Kidney tubule cell (primary cell): ENCODE data around the gene PDGFB.

ENCODE experiments used
- DNase-seq: peaks from one replicate; pipeline ENCODE4 v3.0.0-alpha.2; 2018; ENCODE audit warnings: low spot score

The PDGFB gene

DNA sequence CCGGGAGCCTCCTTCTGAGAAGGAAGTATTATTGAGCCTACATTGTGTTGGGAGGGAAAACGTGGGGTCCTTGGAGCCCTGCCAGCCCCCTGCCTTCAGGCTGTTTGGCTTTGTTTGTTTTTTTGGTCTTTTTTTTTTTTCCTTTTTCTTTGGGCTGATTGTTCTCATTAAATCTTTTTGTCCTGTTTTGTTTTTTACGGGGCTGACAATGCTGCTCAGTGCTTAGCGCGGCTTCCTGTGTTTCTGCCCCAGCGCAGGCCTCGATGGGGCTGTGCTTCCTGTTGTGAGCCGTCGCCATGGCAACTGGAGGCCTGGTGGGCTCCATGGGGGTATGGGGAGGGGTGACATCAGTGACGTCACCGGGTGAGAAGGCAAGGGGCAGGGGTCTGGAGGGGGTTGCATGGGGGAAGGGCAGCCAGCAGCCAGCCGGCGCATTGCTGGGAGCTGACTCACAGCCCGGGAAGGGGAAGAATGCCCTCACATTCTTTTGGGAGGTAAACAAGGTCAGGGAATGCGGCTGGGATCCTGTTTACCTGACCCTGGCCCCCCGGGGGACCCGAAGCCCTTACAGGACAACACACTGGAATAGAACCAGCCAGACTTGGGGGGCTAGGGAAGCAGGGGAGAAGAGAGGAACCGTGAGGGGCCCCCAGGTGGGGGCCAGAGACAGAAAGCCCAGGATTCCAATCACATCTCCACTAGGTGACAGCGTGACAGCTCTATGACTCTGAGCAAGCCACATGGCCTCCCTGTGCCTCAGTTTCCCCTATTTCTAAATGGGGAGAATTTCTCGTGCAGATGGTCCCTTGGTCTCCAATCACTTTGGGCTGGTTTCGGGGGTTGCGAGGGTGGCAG lies 70.1 kb downstream of the PDGFB start:
- DNase-seq = peak; percentile 98

DNA sequence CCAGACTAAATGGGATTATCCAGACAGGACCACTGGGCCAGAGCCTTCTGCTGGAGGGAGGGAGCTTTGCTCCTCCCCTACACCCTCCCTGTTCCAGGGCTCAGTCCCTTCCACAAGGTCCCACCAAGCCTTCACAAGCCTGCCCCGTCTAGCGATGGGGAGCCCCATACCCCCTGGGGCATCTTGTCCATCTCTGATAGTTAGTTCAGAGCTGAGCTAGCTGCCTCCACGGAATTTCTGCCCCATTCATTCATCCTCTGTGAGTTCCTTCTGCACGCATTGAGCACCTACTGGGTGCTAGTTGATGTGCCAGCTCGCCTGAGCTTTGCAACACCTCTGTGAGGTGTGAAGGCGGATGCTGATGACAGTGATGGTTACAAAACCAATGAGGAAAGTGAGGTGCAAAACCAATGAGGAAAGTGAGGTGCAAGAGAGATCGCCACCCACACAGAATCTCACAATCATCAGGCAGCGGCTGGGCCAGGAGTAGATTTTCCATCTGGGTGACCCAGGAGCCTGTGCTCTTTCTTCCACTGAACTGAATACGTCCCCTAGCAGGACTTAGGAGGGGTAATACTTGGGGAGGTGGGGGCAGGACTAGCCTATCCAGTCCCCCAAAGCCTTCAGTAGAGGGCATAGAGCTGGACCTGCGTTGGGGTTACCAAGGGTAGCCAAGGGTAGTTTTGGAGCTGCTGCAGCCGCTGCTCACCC lies 70.8 kb downstream of the PDGFB start:
- DNase-seq = no peak
